Transverse colon (tissue), 3 donors: ENCODE measurements around the gene RELL2.

Source experiments
- CTCF ChIP-seq, 5 experiments: fragments of 200-600 bp in 3 of 5; fragments of 450-650 bp in 2 of 5; sonication (generic) in 3 of 5; IDR thresholded peaks; 1 replicate in 2 of 5; 2 replicates in 3 of 5; pipeline ENCODE4 v1.5.1; 2016 to 2017; ENCODE audit warnings: antibody characterized with exemption in 5 of 5, inconsistent platforms in 3 of 5, mild to moderate bottlenecking in 2 of 5, moderate library complexity in 1 of 5
- POLR2A ChIP-seq: fragments of 450-650 bp; IDR thresholded peaks from one replicate; pipeline ENCODE4 v1.6.1; 2016; ENCODE audit warnings: antibody characterized with exemption, mild to moderate bottlenecking, moderate library complexity

DNA sequence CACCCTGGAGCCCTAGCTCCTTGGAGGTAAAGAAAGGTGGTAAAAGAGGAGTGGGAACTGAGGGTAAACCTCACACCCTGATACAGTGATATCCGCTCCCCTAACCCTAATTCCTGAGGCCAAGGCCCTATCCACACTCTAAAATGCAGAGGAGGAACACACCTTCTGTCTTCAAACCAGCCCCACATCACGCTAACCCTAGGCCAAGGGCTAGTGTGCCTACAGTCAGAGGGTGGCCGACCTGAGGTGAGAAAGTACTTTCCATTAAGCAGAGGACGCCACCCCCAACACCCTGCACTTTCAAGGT is 738 bp upstream of the RELL2 start:
- no peak for TF ChIP-seq CTCF (IDR thresholded peaks at IDR 0.05)
- TF ChIP-seq POLR2A, result no peak
